Neutrophil (primary cell): Measurements from ENCODE around the gene ZFPM1.

Source experiments
- H3K27ac ChIP-seq: fragments of 200-600 bp; sonication (generic); 2 replicates; pipeline ENCODE4 v1.5.1; 2016; ENCODE audit warnings: mild to moderate bottlenecking, moderate library complexity
- H3K27me3 ChIP-seq: fragments of 200-600 bp; sonication (generic); 2 replicates; pipeline ENCODE4 v1.6.0; 2016; ENCODE audit warnings: mild to moderate bottlenecking
- H3K36me3 ChIP-seq: fragments of 200-600 bp; sonication (generic); 2 replicates; pipeline ENCODE4 v1.5.1; 2017
- H3K4me1 ChIP-seq, 2 experiments: fragments of 200-600 bp in 1 of 2; sonication (generic) in 1 of 2; 1 replicate in 1 of 2; 2 replicates in 1 of 2; pipeline versions ENCODE4 v1.5.1 to v1.6.1; 2013 to 2016; ENCODE audit warnings: low read depth in 1 of 2, low read length in 1 of 2, mild to moderate bottlenecking in 1 of 2, moderate library complexity in 1 of 2; ENCODE audit not compliant: control insufficient read depth in 1 of 2, insufficient read depth in 1 of 2
- H3K4me3 ChIP-seq, 2 experiments: fragments of 200-600 bp in 1 of 2; sonication (generic) in 1 of 2; 1 replicate in 1 of 2; 2 replicates in 1 of 2; pipeline ENCODE4 v1.5.1; 2013 to 2016; ENCODE audit warnings: low read depth in 1 of 2, low read length in 1 of 2, mild to moderate bottlenecking in 1 of 2, moderate library complexity in 1 of 2
- H3K9me3 ChIP-seq: fragments of 200-600 bp; sonication (generic); 2 replicates; pipeline ENCODE4 v1.5.1; 2016
- CTCF ChIP-seq: fragments of 200-600 bp; sonication (generic); IDR thresholded peaks from 2 replicates; pipeline ENCODE4 v1.5.1; 2016; ENCODE audit warnings: antibody characterized with exemption

Gene ZFPM1

GRCh38 chr16:88539261-88539651, 86.2 kb downstream of the ZFPM1 start:
- Histone ChIP-seq H3K9me3 (no peaks in the 10 kb centered on the region), H3K27ac (no peak overlapping the region), H3K4me3 (no peak overlapping the region), H3K36me3 (no peaks in the 10 kb centered on the region), H3K27me3 (peaks cover 55% of the 10 kb centered on the region), H3K4me1 (peaks cover 8 to 9% of the 10 kb centered on the region in 2 experiments)
- no peak for TF ChIP-seq CTCF

DNA sequence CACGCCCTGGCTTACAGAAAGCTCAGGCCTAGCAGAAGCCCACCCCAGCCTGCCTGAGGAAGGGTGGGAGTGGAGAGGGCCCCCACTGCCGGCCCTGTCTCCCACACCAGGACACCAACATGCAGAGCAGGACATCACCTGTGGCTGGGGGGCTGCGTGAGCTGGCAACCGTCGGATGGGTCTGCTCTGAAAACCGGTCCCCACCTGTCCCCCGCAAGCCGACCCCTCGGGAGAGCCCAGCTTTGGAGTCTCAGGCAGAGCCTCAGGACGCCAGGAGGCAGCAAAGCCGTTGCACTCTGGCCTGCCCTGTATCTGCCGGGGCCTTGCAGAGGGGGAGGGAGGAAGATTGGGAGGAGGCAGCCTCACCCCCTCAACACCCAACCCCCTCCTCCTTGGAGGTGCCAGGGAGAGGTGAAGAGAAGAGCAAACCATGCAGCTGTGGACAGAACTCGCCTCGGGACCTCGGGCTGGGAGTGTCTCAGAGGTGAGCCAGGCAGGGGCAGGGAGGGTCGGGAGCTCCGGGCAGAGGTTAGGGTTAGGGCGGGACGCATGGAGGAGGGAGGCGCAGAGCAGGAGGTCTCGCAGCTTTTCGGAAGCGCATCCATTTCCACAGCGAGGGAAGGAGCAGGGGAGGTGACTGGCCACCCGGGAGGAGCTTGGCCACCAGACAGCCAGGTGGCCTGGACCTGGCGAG, 86.7 kb downstream of the ZFPM1 start:
- Histone ChIP-seq H3K27ac (no peak overlapping the region), H3K36me3 (no peaks in the 10 kb centered on the region), H3K4me3 (no peak overlapping the region), H3K9me3 (no peaks in the 10 kb centered on the region), H3K4me1 (peaks cover 6 to 8% of the 10 kb centered on the region in 2 experiments), H3K27me3 (peaks cover 55% of the 10 kb centered on the region)
- TF ChIP-seq CTCF = no peak

DNA sequence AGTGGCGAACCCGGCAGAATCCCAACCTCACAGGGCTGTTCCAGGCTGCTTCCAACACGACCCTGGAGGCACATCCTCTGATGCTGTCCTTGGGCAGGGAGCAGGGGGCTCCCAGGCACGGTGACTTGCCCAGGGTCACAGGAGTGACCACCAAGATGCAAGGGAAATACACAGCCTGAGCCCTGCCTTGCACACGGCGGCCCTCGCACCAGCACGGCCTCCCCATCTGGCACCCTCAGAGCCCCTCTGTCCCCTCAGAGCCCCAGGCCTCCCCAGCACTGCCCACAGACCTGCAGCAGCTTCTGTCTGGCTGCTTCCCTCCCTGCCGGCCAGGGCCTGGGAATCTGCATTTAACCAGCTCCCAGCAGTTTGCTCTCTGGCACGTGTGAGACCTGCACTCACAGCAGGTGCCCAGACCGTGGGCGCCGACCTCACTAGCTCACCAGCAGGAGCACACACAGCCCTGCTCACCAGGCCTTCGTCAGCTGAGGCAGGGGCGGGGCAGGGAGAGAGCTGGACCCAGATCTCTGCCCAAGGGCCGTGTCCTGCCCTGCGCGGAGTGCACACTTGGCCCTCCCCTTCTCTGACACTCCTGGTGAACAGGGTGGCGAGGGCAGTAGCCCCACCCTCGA, 87.4 kb downstream of the ZFPM1 start:
- H3K27me3 ChIP-seq = peaks cover 58% of the 10 kb centered on the region
- no peaks in the 10 kb centered on the region for H3K9me3 ChIP-seq
- H3K4me3 ChIP-seq = no peak overlapping the region
- TF ChIP-seq CTCF = no peak
- no peaks in the 10 kb centered on the region for H3K36me3 ChIP-seq
- no peak overlapping the region for H3K27ac ChIP-seq
- H3K4me1 ChIP-seq = peaks cover 0 to 1% of the 10 kb centered on the region in 2 experiments

GRCh38 chr16:88541831-88542616, 88.9 kb downstream of the ZFPM1 start:
- no peaks in the 10 kb centered on the region for H3K4me1 ChIP-seq
- H3K9me3 ChIP-seq = no peaks in the 10 kb centered on the region
- H3K36me3 ChIP-seq = no peaks in the 10 kb centered on the region
- no peak overlapping the region for H3K27ac ChIP-seq
- no peak overlapping the region for H3K4me3 ChIP-seq
- peaks cover 69% of the 10 kb centered on the region for H3K27me3 ChIP-seq
- TF ChIP-seq CTCF = no peak

GRCh38 chr16:88543230-88543813, 90.2 kb downstream of the ZFPM1 start:
- Histone ChIP-seq H3K36me3 (no peaks in the 10 kb centered on the region), H3K9me3 (no peaks in the 10 kb centered on the region), H3K4me1 (no peaks in the 10 kb centered on the region), H3K27me3 (peaks cover 66% of the 10 kb centered on the region), H3K27ac (no peak overlapping the region), H3K4me3 (no peak overlapping the region)
- no peak for TF ChIP-seq CTCF
